H9 (cell line): ENCODE measurements around the gene B3GAT3. TPM values are rescaled to one million over a fixed set of nuclear protein-coding genes. Genes with fewer than 3 reads are reported as not detected.

ENCODE experiments used
- DNase-seq: peaks from one replicate; pipeline ENCODE4 v3.0.0-alpha.2; 2017
- H2AFZ ChIP-seq: one replicate; pipeline ENCODE4 v1.6.1; 2013; ENCODE audit warnings: mild to moderate bottlenecking, low read length, control low read depth, moderate library complexity
- H2AK5ac ChIP-seq: 2 replicates; pipeline ENCODE4 v1.6.1; 2013; ENCODE audit warnings: low read length, control low read depth, mixed read lengths; ENCODE audit not compliant: insufficient read length
- H2BK120ac ChIP-seq: one replicate; pipeline ENCODE4 v1.6.1; 2013; ENCODE audit warnings: low read depth, mild to moderate bottlenecking, low read length, control low read depth, inconsistent platforms; ENCODE audit not compliant: poor library complexity, severe bottlenecking
- H2BK12ac ChIP-seq: 2 replicates; pipeline ENCODE4 v1.6.1; 2013; ENCODE audit warnings: low read length, control low read depth, mixed read lengths, low read depth; ENCODE audit not compliant: insufficient read length
- H2BK15ac ChIP-seq: 2 replicates; pipeline ENCODE4 v1.6.1; 2013; ENCODE audit warnings: low read depth, low read length, control low read depth
- H2BK20ac ChIP-seq: one replicate; pipeline ENCODE4 v1.6.1; 2013; ENCODE audit warnings: low read depth, mild to moderate bottlenecking, low read length, control low read depth, inconsistent platforms; ENCODE audit not compliant: poor library complexity, severe bottlenecking
- H2BK5ac ChIP-seq: 2 replicates; pipeline ENCODE4 v1.6.1; 2013; ENCODE audit warnings: low read length, control low read depth, mixed read lengths; ENCODE audit not compliant: insufficient read length
- H3K14ac ChIP-seq: 2 replicates; pipeline ENCODE4 v1.6.1; 2013; ENCODE audit warnings: low read length, control low read depth; ENCODE audit not compliant: insufficient read depth
- H3K18ac ChIP-seq: 2 replicates; pipeline ENCODE4 v1.6.1; 2013; ENCODE audit warnings: low read depth, mild to moderate bottlenecking, mixed read lengths, low read length, control low read depth; ENCODE audit not compliant: insufficient read length
- H3K23ac ChIP-seq: 2 replicates; pipeline ENCODE4 v1.6.1; 2013; ENCODE audit warnings: low read length, control low read depth, mixed read lengths, low read depth; ENCODE audit not compliant: insufficient read length
- H3K23me2 ChIP-seq: 2 replicates; pipeline ENCODE4 v1.6.1; 2013; ENCODE audit warnings: low read depth, mild to moderate bottlenecking, mixed read lengths, low read length, control low read depth; ENCODE audit not compliant: insufficient read length, poor library complexity, severe bottlenecking
- H3K27ac ChIP-seq: 2 replicates; pipeline ENCODE4 v1.5.1; 2013; ENCODE audit warnings: low read length, control low read depth, mixed read lengths, low read depth; ENCODE audit not compliant: insufficient read length
- H3K27me3 ChIP-seq: 2 replicates; pipeline ENCODE4 v1.6.1; 2013; ENCODE audit warnings: low read length, control low read depth, inconsistent platforms; ENCODE audit not compliant: insufficient read depth
- H3K4ac ChIP-seq: 2 replicates; pipeline ENCODE4 v1.6.1; 2013; ENCODE audit warnings: low read depth, mild to moderate bottlenecking, control low read depth, inconsistent platforms, low read length, moderate library complexity
- H3K4me1 ChIP-seq: 2 replicates; pipeline ENCODE4 v1.6.1; 2013; ENCODE audit warnings: low read length, control low read depth, inconsistent platforms; ENCODE audit not compliant: insufficient read depth
- H3K4me2 ChIP-seq: 2 replicates; pipeline ENCODE4 v1.6.1; 2013; ENCODE audit warnings: low read length, control low read depth, mixed read lengths; ENCODE audit not compliant: insufficient read length, insufficient read depth
- H3K56ac ChIP-seq: 2 replicates; pipeline ENCODE4 v1.6.1; 2013; ENCODE audit warnings: low read depth, mild to moderate bottlenecking, mixed read lengths, low read length, control low read depth; ENCODE audit not compliant: insufficient read length
- H3K79me1 ChIP-seq: 2 replicates; pipeline ENCODE4 v1.6.1; 2013; ENCODE audit warnings: low read depth, mild to moderate bottlenecking, moderate library complexity, low read length, control low read depth, inconsistent platforms; ENCODE audit not compliant: insufficient read depth, poor library complexity, severe bottlenecking
- H3K79me2 ChIP-seq: 2 replicates; pipeline ENCODE4 v1.6.1; 2013; ENCODE audit warnings: low read length, control low read depth, inconsistent platforms; ENCODE audit not compliant: insufficient read depth
- H3K9ac ChIP-seq: 2 replicates; pipeline ENCODE4 v1.6.1; 2013; ENCODE audit warnings: low read length, control low read depth, mixed read lengths; ENCODE audit not compliant: insufficient read length; ENCODE audit errors: extremely low read depth
- H3K9me3 ChIP-seq: one replicate; pipeline ENCODE4 v1.6.1; 2013; ENCODE audit warnings: low read depth, low read length, inconsistent platforms; ENCODE audit not compliant: control insufficient read depth
- H3T11ph ChIP-seq: one replicate; pipeline ENCODE4 v1.6.1; 2013; ENCODE audit warnings: mild to moderate bottlenecking, low read length, control low read depth, inconsistent platforms
- H4K20me1 ChIP-seq: one replicate; pipeline ENCODE4 v1.6.1; 2013; ENCODE audit not compliant: control insufficient read depth, insufficient read length, insufficient read depth
- H4K5ac ChIP-seq: 2 replicates; pipeline ENCODE4 v1.6.1; 2013; ENCODE audit warnings: low read depth, mild to moderate bottlenecking, mixed read lengths, low read length, control low read depth; ENCODE audit not compliant: insufficient read length
- H4K8ac ChIP-seq: replicated peaks from 2 replicates; pipeline ENCODE4 v1.6.1; 2013; ENCODE audit warnings: low read length, control low read depth, mixed read lengths, low read depth; ENCODE audit not compliant: insufficient read length
- H4K91ac ChIP-seq: 2 replicates; pipeline ENCODE4 v1.6.1; 2013; ENCODE audit warnings: low read depth, mild to moderate bottlenecking, moderate library complexity, mixed read lengths, low read length, control low read depth; ENCODE audit not compliant: insufficient read length
- H3K27ac Mint-ChIP-seq, 3 experiments: 2 replicates in 2 of 3; 3 replicates in 1 of 3; pipeline ENCODE4 v1.8.0; 2020 to 2021; ENCODE audit warnings: mixed read lengths in 3 of 3, mild to moderate bottlenecking in 1 of 3, moderate library complexity in 1 of 3
- H3K27me3 Mint-ChIP-seq: 2 replicates; pipeline ENCODE4 v1.8.0; 2021; ENCODE audit warnings: low read depth, mild to moderate bottlenecking, moderate library complexity, mixed read lengths
- H3K36me3 Mint-ChIP-seq, 3 experiments: 2 replicates in 2 of 3; 3 replicates in 1 of 3; pipeline ENCODE4 v1.8.0; 2020 to 2021; ENCODE audit warnings: low read depth in 3 of 3, mixed read lengths in 3 of 3; ENCODE audit not compliant: insufficient read depth in 1 of 3
- H3K4me1 Mint-ChIP-seq, 2 experiments: 2 replicates each; pipeline ENCODE4 v1.8.0; 2020; ENCODE audit warnings: mixed read lengths in 2 of 2
- H3K4me3 Mint-ChIP-seq, 2 experiments: 2 replicates in 1 of 2; 3 replicates in 1 of 2; pipeline ENCODE4 v1.8.0; 2020 to 2021; ENCODE audit warnings: mild to moderate bottlenecking in 2 of 2, mixed read lengths in 2 of 2, moderate library complexity in 1 of 2
- H3K9me3 Mint-ChIP-seq, 2 experiments: 2 replicates in 1 of 2; 3 replicates in 1 of 2; pipeline ENCODE4 v1.8.0; 2020; ENCODE audit warnings: mild to moderate bottlenecking in 2 of 2, mixed read lengths in 2 of 2, moderate library complexity in 1 of 2
- WGBS: extraction: QIAGEN DNeasy Blood & Tissue Kit; methylation state at CpG from one replicate; pipeline ENCODE4 v1.1.7; 2013; ENCODE audit warnings: missing lambda C conversion rate, low lambda C conversion rate, mixed read lengths; ENCODE audit not compliant: insufficient read length; ENCODE audit errors: extremely low coverage; 5-methylcytosine and 5-hydroxymethylcytosine counted together
- total RNA-seq: library from RNA; stranded (reverse); gene quantifications from 2 replicates; pipeline ENCODE4 v1.2.1, GENCODE V29; 2021
- TF ChIP-seq, protein P1 (sequence below): fragments of 200-600 bp; sonication (generic); conservative IDR thresholded peaks from 3 replicates; pipeline ENCODE4 v1.8.0; 2021; ENCODE audit warnings: antibody characterized with exemption, mild to moderate bottlenecking

Gene B3GAT3
- total RNA-seq, 1 experiment from 2014 or later: 30.8 TPM

DNA sequence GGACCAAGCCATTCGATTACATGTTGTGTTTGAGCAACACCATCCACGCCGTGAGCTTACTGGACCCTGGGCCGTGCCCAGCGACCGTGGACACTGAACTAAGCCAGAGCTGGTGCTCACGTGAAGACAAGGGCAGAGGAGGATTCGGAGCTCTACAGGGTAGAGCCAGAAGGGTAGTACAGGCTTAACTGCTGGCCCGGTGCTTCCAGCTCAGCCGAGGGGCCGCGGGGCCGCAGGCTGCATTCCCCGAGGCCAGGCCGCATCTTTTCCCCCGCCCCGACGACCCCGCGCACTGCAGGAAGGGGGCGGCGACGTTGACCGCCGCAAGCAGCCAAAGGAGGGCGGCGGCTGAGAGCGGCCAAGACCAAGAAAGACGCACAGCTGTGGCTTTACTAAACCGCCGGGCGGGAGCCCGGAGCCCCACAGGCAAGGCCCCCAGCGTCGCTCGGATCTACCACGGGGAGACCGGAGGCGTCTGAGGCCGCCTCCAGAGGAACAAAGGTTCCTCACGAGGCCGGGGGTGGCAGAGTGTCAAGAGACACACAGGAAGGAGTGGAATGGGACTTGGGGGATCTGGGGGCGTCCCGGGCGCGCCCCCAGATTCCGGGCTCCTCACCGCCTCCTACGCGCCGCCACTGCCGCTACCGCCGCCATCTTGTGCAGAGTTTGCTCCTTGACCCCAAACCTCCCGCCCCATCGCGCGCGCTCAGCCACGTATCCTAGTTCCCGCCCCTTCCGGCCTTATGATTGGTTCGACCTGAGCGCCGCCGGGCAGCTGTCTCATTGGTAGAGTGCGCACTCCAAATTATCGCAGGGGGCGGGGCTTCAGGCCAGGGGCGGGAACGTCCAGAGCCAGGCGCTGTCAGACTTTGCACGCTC, 24.4 kb upstream of the B3GAT3 start, which contains the start of gene GANAB:
GANAB (minus strand) TSS at position 668 of the 879 bp plus-strand sequence; CDS start at position 654, 14 bp downstream.
- Histone ChIP-seq H3K9me3 (no peaks in the 10 kb centered on the region), H2BK120ac (no peak within 1 kb of the TSS), H3K14ac (peak within 1 kb of the TSS; percentile 85), H3K9ac (peak within 1 kb of the TSS; percentile 86), H2AFZ (no peak within 1 kb of the TSS), H3K27me3 (no peaks in the 10 kb centered on the region), H3K18ac (peak within 1 kb of the TSS; percentile 81), H4K91ac (no peak within 1 kb of the TSS), H3K79me2 (peaks cover 10% of the 10 kb centered on the region; the same call in 1 of the 2 replicates), H2BK5ac (no peak within 1 kb of the TSS), H2BK15ac (no peak within 1 kb of the TSS), H3K27ac (no peak within 1 kb of the TSS), H4K5ac (no peak within 1 kb of the TSS), H4K8ac (no peak within 1 kb of the TSS), H2BK20ac (no peak within 1 kb of the TSS), H2AK5ac (no peak within 1 kb of the TSS), H3K23me2 (peaks cover 5% of the 10 kb centered on the region), H3K23ac (no peak within 1 kb of the TSS), H3K79me1 (no peaks in the 10 kb centered on the region), H3T11ph (no peak within 1 kb of the TSS), H4K20me1 (no peaks in the 10 kb centered on the region), H2BK12ac (no peak within 1 kb of the TSS), H3K4ac (no peak within 1 kb of the TSS; the same call in 1 of the 2 replicates), H3K4me2 (peak within 1 kb of the TSS; percentile 74), H3K4me1 (peaks cover 3% of the 10 kb centered on the region; the same call in 1 of the 2 replicates), H3K56ac (no peak within 1 kb of the TSS)
- TF ChIP-seq, protein P1, sequence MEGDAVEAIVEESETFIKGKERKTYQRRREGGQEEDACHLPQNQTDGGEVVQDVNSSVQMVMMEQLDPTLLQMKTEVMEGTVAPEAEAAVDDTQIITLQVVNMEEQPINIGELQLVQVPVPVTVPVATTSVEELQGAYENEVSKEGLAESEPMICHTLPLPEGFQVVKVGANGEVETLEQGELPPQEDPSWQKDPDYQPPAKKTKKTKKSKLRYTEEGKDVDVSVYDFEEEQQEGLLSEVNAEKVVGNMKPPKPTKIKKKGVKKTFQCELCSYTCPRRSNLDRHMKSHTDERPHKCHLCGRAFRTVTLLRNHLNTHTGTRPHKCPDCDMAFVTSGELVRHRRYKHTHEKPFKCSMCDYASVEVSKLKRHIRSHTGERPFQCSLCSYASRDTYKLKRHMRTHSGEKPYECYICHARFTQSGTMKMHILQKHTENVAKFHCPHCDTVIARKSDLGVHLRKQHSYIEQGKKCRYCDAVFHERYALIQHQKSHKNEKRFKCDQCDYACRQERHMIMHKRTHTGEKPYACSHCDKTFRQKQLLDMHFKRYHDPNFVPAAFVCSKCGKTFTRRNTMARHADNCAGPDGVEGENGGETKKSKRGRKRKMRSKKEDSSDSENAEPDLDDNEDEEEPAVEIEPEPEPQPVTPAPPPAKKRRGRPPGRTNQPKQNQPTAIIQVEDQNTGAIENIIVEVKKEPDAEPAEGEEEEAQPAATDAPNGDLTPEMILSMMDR: no peak
- peak; percentile 98 for DNase-seq
- peaks cover 14 to 46% (median 29%) of the 10 kb centered on the region in 3 experiments for H3K36me3 Mint-ChIP-seq
- WGBS: no CpG with 5 or more reads among the region's 73 CpGs
- peak within 1 kb of the TSS; percentile 84 to 98 (median 98) for H3K27ac Mint-ChIP-seq
- no peaks in the 10 kb centered on the region for H3K27me3 Mint-ChIP-seq
- peak within 1 kb of the TSS; percentile 98 to 100 for H3K4me3 Mint-ChIP-seq
- peaks cover 7 to 9% of the 10 kb centered on the region in 2 experiments for H3K4me1 Mint-ChIP-seq
- H3K9me3 Mint-ChIP-seq: no peaks in the 10 kb centered on the region
